Osteocyte (in vitro differentiated cells): ENCODE measurements around the gene ZNF813. TPM values are rescaled to one million over a fixed set of nuclear protein-coding genes. Genes with fewer than 3 reads are reported as not detected.

Source experiments
- DNase-seq: peaks from one replicate; pipeline ENCODE4 v3.0.0; 2021; ENCODE audit warnings: mixed read lengths; ENCODE audit not compliant: unreplicated experiment; ENCODE audit errors: extremely low spot score
- H3K27ac Mint-ChIP-seq: one replicate; pipeline ENCODE4 v1.8.0; 2021; ENCODE audit warnings: mild to moderate bottlenecking, mixed read lengths; ENCODE audit not compliant: unreplicated experiment
- H3K27me3 Mint-ChIP-seq: one replicate; pipeline ENCODE4 v1.8.0; 2021; ENCODE audit warnings: mixed read lengths; ENCODE audit not compliant: unreplicated experiment
- H3K36me3 Mint-ChIP-seq: one replicate; pipeline ENCODE4 v1.8.0; 2021; ENCODE audit warnings: mixed read lengths; ENCODE audit not compliant: unreplicated experiment
- H3K4me1 Mint-ChIP-seq: one replicate; pipeline ENCODE4 v1.8.0; 2021; ENCODE audit warnings: mixed read lengths; ENCODE audit not compliant: unreplicated experiment
- H3K4me3 Mint-ChIP-seq: one replicate; pipeline ENCODE4 v1.8.0; 2021; ENCODE audit warnings: mild to moderate bottlenecking, moderate library complexity, mixed read lengths; ENCODE audit not compliant: unreplicated experiment
- H3K9me3 Mint-ChIP-seq: one replicate; pipeline ENCODE4 v1.8.0; 2021; ENCODE audit warnings: mixed read lengths; ENCODE audit not compliant: unreplicated experiment
- CTCF ChIP-seq: fragments of 200-600 bp; sonication (generic); IDR thresholded peaks from 2 replicates; pipeline ENCODE4 v1.5.0; 2021; ENCODE audit warnings: antibody characterized with exemption, mild to moderate bottlenecking, moderate library complexity
- total RNA-seq: library from RNA; stranded (reverse); gene quantifications from 2 replicates; pipeline ENCODE4 v1.2.1, GENCODE V29; 2021

The ZNF813 gene
- total RNA-seq, 1 donor from 2014 or later = 4.5 TPM

- no peaks in the 10 kb centered on the region for H3K27me3 Mint-ChIP-seq
- H3K9me3 Mint-ChIP-seq = peaks cover 17% of the 10 kb centered on the region
- no peak for TF ChIP-seq CTCF
- H3K27ac Mint-ChIP-seq = no peak overlapping the region
- no peak overlapping the region for H3K4me3 Mint-ChIP-seq
- peak; percentile 56 for DNase-seq
- peaks cover 17% of the 10 kb centered on the region for H3K4me1 Mint-ChIP-seq
- H3K36me3 Mint-ChIP-seq = no peaks in the 10 kb centered on the region
Observed at GRCh38 chr19:53518121-53518520, 50.6 kb downstream of the ZNF813 start.

- H3K36me3 Mint-ChIP-seq = peaks cover 3% of the 10 kb centered on the region
- TF ChIP-seq CTCF = no peak
- H3K27ac Mint-ChIP-seq = no peak overlapping the region
- H3K9me3 Mint-ChIP-seq = peaks cover 20% of the 10 kb centered on the region
- H3K27me3 Mint-ChIP-seq = no peaks in the 10 kb centered on the region
- peaks cover 17% of the 10 kb centered on the region for H3K4me1 Mint-ChIP-seq
- DNase-seq = no peak
- peak overlapping the region; percentile 46 for H3K4me3 Mint-ChIP-seq
Observed at GRCh38 chr19:53518716-53519115, 51.2 kb downstream of the ZNF813 start.

DNA sequence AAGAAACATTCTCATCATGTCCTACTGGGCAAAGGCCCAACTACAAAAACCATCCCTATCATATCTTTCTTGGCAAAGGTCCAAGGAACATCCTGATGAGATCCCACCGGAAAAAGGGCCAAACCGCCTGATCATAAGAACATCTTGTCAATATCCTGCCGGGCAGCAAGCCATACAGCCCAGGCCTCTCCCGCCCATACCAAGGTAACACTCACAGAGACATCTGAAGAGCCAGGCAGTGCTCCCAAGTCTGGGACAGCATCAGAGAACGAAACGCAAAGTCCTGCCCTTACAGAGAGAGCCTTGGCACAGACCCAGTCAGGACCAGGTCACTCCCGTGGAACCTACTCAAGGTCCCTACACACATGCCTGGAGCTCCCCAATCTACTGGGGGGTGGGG is 51.9 kb downstream of the ZNF813 start:
- Mint-ChIP-seq H3K27me3 (no peaks in the 10 kb centered on the region), H3K4me3 (peak overlapping the region; percentile 46), H3K4me1 (peaks cover 17% of the 10 kb centered on the region), H3K27ac (no peak overlapping the region), H3K9me3 (peaks cover 22% of the 10 kb centered on the region), H3K36me3 (peaks cover 6% of the 10 kb centered on the region)
- TF ChIP-seq CTCF = no peak
- DNase-seq = peak; percentile 73

DNA sequence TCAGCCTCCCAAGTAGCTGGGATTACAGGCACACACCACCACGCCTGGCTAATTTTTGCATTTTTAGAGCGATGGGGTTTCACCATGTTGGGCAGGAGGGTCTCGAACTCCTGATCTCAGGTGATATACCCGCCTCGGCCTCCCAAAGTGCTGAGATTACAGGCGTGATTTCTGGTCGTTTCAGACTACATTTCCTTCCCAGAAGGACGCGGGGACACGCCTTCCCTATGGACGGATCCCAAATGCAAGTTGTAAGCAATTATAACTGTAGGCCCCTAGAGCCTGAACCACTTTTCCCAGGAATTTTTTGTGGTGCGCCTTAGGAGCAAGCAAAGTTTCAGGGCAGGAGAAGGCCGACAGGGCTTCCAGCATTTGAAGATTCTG is 52.6 kb downstream of the ZNF813 start:
- Mint-ChIP-seq H3K36me3 (peaks cover 6% of the 10 kb centered on the region), H3K27me3 (no peaks in the 10 kb centered on the region), H3K27ac (peak overlapping the region; percentile 87), H3K4me1 (peaks cover 17% of the 10 kb centered on the region), H3K4me3 (peak overlapping the region; percentile 97), H3K9me3 (peaks cover 18% of the 10 kb centered on the region)
- DNase-seq = no peak
- TF ChIP-seq CTCF = no peak

GRCh38 chr19:53520547-53521372 is 53.2 kb downstream of the ZNF813 start:
- H3K4me3 Mint-ChIP-seq = peak overlapping the region; percentile 97
- H3K36me3 Mint-ChIP-seq = peaks cover 10% of the 10 kb centered on the region
- peaks cover 23% of the 10 kb centered on the region for H3K9me3 Mint-ChIP-seq
- peaks cover 17% of the 10 kb centered on the region for H3K4me1 Mint-ChIP-seq
- TF ChIP-seq CTCF = no peak
- peak overlapping the region; percentile 87 for H3K27ac Mint-ChIP-seq
- DNase-seq = peak; percentile 98
- H3K27me3 Mint-ChIP-seq = no peaks in the 10 kb centered on the region
